ENCODE results near the gene SLC39A7.

DNA sequence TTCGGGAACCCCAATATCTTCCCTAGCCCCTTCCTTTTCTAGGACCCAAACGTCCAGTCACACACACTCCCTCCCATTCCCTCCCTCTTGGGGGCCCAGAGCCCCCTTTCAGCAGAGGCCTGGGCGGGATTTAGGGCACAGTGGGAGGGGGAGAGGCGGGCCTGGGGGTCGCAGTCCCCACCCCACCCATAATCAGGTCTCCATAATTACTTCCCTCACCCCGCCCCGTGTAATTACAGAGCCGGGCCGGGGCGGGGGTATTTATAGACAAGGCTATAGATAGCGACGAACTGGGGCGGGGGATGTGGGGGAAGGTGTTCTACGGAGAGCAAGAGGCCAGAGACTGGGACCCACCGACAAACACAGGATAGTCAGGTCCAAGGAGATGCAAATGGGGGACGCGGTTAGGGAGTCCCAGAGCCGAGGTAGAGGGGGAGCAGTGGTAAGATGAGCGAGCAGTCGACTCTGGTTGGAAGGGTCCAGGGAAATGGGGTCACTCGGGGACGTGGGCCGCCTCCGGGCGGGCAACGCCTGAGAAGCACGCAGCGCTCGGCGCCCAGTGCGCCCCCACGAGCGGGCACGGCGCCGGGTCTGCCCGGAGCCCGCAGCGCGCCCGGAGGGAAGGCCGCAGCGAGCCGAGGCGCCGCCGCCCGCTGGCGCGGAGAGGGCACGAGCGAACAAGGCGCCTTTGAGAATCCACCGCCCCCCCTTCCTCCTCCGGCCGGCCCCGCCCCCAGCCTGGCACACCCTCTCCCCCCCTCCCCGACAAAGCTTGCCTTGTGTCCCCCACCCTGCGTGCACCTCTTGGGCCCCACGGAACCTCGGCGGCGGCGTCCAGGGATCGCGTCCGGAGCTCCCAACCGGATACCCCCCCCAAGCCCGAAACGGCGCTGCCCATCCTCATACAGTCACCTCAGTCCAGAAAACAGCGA lies 7.7 kb upstream of the SLC39A7 start:
- TF ChIP-seq, protein P1, sequence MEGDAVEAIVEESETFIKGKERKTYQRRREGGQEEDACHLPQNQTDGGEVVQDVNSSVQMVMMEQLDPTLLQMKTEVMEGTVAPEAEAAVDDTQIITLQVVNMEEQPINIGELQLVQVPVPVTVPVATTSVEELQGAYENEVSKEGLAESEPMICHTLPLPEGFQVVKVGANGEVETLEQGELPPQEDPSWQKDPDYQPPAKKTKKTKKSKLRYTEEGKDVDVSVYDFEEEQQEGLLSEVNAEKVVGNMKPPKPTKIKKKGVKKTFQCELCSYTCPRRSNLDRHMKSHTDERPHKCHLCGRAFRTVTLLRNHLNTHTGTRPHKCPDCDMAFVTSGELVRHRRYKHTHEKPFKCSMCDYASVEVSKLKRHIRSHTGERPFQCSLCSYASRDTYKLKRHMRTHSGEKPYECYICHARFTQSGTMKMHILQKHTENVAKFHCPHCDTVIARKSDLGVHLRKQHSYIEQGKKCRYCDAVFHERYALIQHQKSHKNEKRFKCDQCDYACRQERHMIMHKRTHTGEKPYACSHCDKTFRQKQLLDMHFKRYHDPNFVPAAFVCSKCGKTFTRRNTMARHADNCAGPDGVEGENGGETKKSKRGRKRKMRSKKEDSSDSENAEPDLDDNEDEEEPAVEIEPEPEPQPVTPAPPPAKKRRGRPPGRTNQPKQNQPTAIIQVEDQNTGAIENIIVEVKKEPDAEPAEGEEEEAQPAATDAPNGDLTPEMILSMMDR (IDR thresholded peaks at IDR 0.05) = peak in 1 of 4 experiments; percentile 4
- TF ChIP-seq POLR2AphosphoS5 (IDR thresholded peaks at IDR 0.05) = peak; percentile 6

Data from gastroesophageal sphincter (tissue), 3 donors.